Liver (tissue), 9 donors: ENCODE measurements around the gene GPR156. TPM values are rescaled to one million over a fixed set of nuclear protein-coding genes. Genes with fewer than 3 reads are reported as not detected.

Experiments used
- DNase-seq: peaks from one replicate; pipeline ENCODE4 v3.0.0-alpha.2; 2017; ENCODE audit warnings: low spot score
- H3K27ac ChIP-seq, 2 donors: one replicate each; pipeline ENCODE4 v1.7.0; 2013; ENCODE audit warnings: inconsistent platforms in 2 of 2, low read length in 2 of 2, control low read depth in 1 of 2, low read depth in 1 of 2, mild to moderate bottlenecking in 1 of 2
- H3K27me3 ChIP-seq, 4 donors: one replicate each; pipeline versions ENCODE4 v1.6.1 to v1.7.0; 2013; ENCODE audit warnings: low read length in 3 of 4, inconsistent platforms in 1 of 4, mild to moderate bottlenecking in 1 of 4, moderate library complexity in 1 of 4; ENCODE audit not compliant: control insufficient read depth in 4 of 4, insufficient read depth in 4 of 4
- H3K36me3 ChIP-seq, 4 donors: one replicate each; pipeline versions ENCODE4 v1.6.1 to v1.7.0; 2013; ENCODE audit warnings: low read length in 3 of 4, mild to moderate bottlenecking in 3 of 4, low read depth in 1 of 4, moderate library complexity in 1 of 4; ENCODE audit not compliant: control insufficient read depth in 4 of 4, insufficient read depth in 3 of 4
- H3K4me1 ChIP-seq, 4 donors: one replicate each; pipeline versions ENCODE4 v1.6.1 to v1.7.0; 2013; ENCODE audit warnings: low read length in 3 of 4, mild to moderate bottlenecking in 3 of 4, moderate library complexity in 1 of 4; ENCODE audit not compliant: control insufficient read depth in 4 of 4, insufficient read depth in 4 of 4
- H3K4me3 ChIP-seq, 3 donors: one replicate each; pipeline versions ENCODE4 v1.6.1 to v1.7.0; 2013; ENCODE audit warnings: low read length in 3 of 3, control low read depth in 1 of 3, low read depth in 1 of 3, mild to moderate bottlenecking in 1 of 3
- H3K9ac ChIP-seq, 2 donors: one replicate each; pipeline ENCODE4 v1.7.0; 2013; ENCODE audit warnings: low read length in 2 of 2, mild to moderate bottlenecking in 2 of 2, moderate library complexity in 2 of 2, control low read depth in 1 of 2, low read depth in 1 of 2
- H3K9me3 ChIP-seq, 4 donors: one replicate each; pipeline versions ENCODE4 v1.6.1 to v1.7.0; 2013; ENCODE audit warnings: low read length in 3 of 4; ENCODE audit not compliant: control insufficient read depth in 4 of 4
- EGR1 ChIP-seq, 2 donors: IDR thresholded peaks; 2 replicates each; pipeline ENCODE4 v1.6.1; 2016 to 2018; ENCODE audit warnings: antibody characterized with exemption in 2 of 2, low read depth in 2 of 2
- FOXA1 ChIP-seq: IDR thresholded peaks from 2 replicates; pipeline ENCODE4 v1.6.1; 2016; ENCODE audit warnings: antibody characterized with exemption
- FOXA2 ChIP-seq: IDR thresholded peaks from 2 replicates; pipeline ENCODE4 v1.6.1; 2016; ENCODE audit warnings: antibody characterized with exemption
- GABPA ChIP-seq, 2 donors: IDR thresholded peaks in 1 of 2; conservative IDR thresholded peaks in 1 of 2; 2 replicates each; pipeline ENCODE4 v1.6.1; 2016; ENCODE audit warnings: antibody characterized with exemption in 2 of 2, mild to moderate bottlenecking in 1 of 2, moderate library complexity in 1 of 2
- HNF4A ChIP-seq, 2 donors: conservative IDR thresholded peaks; 2 replicates each; pipeline ENCODE4 v1.6.1; 2016; ENCODE audit warnings: antibody characterized with exemption in 2 of 2, mild to moderate bottlenecking in 2 of 2
- HNF4G ChIP-seq: IDR thresholded peaks from 2 replicates; pipeline ENCODE4 v1.6.1; 2016; ENCODE audit warnings: antibody characterized with exemption
- JUND ChIP-seq, 2 donors: IDR thresholded peaks; 2 replicates each; pipeline ENCODE4 v1.6.1; 2016; ENCODE audit warnings: antibody characterized with exemption in 2 of 2
- NR2F2 ChIP-seq: IDR thresholded peaks from 2 replicates; pipeline ENCODE4 v1.6.1; 2016; ENCODE audit warnings: antibody characterized with exemption
- RXRA ChIP-seq, 2 donors: IDR thresholded peaks; 2 replicates each; pipeline ENCODE4 v1.6.1; 2017 to 2018; ENCODE audit warnings: antibody characterized with exemption in 2 of 2, mild to moderate bottlenecking in 1 of 2
- SP1 ChIP-seq: IDR thresholded peaks from 2 replicates; pipeline ENCODE4 v1.6.1; 2018; ENCODE audit warnings: antibody characterized with exemption, mild to moderate bottlenecking
- polyA plus RNA-seq, 2 donors: library from polyadenylated mRNA; stranded (reverse) in 1 of 2; unstranded in 1 of 2; fragments of 200-250 nt in 1 of 2; fragments of >200 nt in 1 of 2; fragmentation: Nextera tagmentation in 1 of 2; extraction: Ambion mirVana in 1 of 2; gene quantifications; one replicate each; pipeline versions ENCODE4 v1.2.1 to v1.2.3, GENCODE V29; 2013 to 2015
- total RNA-seq, 2 donors: library from RNA; depleted of rRNA; stranded (reverse); fragments of >200 nt; gene quantifications; one replicate each; pipeline ENCODE4 v1.2.3, GENCODE V29; 2014
- TF ChIP-seq, protein P1 (sequence below): IDR thresholded peaks from 2 replicates; pipeline ENCODE4 v1.6.1; 2016; ENCODE audit warnings: antibody characterized with exemption, mild to moderate bottlenecking
- TF ChIP-seq, protein P2 (sequence below): fragments of 150-350 bp; IDR thresholded peaks from 2 replicates; pipeline ENCODE4 v1.5.1; 2017; ENCODE audit warnings: improper control_type of control experiment, low read depth, low read length; ENCODE audit not compliant: missing input control
- TF ChIP-seq, protein P3 (sequence below): IDR thresholded peaks from 2 replicates; pipeline ENCODE4 v1.6.1; 2016; ENCODE audit warnings: antibody characterized with exemption
- TF ChIP-seq, protein P4 (sequence below): IDR thresholded peaks from 2 replicates; pipeline ENCODE4 v1.6.1; 2016; ENCODE audit warnings: antibody characterized with exemption
- donor health status: healthy.
- donor health status: healthy.
- donor health status: healthy.
- donor health status: healthy.
- donor health status: healthy.

Gene GPR156
- total and polyA plus RNA-seq, 4 donors = 0.02 to 0.17 (median 0.09) TPM; not detected in 1

DNA sequence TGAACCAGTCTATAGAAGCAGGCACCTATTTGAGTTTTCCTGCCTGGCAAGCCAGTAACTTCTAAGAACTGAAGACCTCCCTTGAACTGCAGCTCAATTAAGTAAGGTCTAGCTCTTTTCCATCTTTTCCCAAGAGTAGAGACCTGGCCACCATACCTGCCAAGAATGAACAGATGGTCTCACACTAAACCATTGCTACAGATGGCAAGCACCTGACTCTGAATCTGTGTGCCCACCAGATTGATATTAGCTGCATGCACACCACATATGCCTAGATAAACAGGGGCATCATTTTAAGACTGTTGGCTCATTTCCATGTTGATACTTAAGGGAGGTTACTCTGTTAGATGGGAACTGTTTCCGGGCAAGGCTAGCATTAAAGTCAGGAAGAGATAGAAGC lies 156.0 kb downstream of the GPR156 start (continued):
- TF ChIP-seq, protein P1, sequence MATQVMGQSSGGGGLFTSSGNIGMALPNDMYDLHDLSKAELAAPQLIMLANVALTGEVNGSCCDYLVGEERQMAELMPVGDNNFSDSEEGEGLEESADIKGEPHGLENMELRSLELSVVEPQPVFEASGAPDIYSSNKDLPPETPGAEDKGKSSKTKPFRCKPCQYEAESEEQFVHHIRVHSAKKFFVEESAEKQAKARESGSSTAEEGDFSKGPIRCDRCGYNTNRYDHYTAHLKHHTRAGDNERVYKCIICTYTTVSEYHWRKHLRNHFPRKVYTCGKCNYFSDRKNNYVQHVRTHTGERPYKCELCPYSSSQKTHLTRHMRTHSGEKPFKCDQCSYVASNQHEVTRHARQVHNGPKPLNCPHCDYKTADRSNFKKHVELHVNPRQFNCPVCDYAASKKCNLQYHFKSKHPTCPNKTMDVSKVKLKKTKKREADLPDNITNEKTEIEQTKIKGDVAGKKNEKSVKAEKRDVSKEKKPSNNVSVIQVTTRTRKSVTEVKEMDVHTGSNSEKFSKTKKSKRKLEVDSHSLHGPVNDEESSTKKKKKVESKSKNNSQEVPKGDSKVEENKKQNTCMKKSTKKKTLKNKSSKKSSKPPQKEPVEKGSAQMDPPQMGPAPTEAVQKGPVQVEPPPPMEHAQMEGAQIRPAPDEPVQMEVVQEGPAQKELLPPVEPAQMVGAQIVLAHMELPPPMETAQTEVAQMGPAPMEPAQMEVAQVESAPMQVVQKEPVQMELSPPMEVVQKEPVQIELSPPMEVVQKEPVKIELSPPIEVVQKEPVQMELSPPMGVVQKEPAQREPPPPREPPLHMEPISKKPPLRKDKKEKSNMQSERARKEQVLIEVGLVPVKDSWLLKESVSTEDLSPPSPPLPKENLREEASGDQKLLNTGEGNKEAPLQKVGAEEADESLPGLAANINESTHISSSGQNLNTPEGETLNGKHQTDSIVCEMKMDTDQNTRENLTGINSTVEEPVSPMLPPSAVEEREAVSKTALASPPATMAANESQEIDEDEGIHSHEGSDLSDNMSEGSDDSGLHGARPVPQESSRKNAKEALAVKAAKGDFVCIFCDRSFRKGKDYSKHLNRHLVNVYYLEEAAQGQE = no peak
- TF ChIP-seq HNF4G (no peak), FOXA1 (no peak), JUND (IDR thresholded peaks at IDR 0.05) (no peak)

DNA sequence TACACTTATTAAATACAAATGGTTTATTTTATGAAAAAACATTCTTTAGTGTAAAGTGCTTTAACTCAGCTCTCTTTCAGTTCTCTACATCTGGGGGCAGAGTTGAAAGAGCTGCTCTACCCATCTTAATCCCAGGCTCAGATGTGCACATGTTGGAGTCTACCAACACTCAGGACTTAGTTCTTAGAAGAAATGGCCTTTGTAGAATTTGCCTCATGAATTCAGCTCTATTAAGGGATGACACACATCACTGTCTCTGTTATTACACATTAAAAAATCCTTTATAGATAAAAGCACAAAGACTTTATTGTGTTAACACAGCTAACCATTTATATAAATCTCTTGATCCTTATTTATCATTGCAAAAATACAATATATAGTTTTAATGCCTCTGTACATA lies 159.0 kb downstream of the GPR156 start:
- H3K27ac ChIP-seq = no peak overlapping the region
- DNase-seq = no peak
- no peaks in the 10 kb centered on the region for H3K9me3 ChIP-seq
- TF ChIP-seq FOXA2 (no peak), NR2F2 (no peak), FOXA1 (no peak), HNF4A (conservative IDR thresholded peaks at IDR 0.05) (no peak), EGR1 (IDR thresholded peaks at IDR 0.05; ENCODE audit: low read depth in 2 of 2) (no peak), SP1 (no peak), GABPA (IDR thresholded peaks at IDR 0.05 in 1 of 2, conservative IDR thresholded peaks at IDR 0.05 in 1 of 2) (no peak), HNF4G (no peak), RXRA (IDR thresholded peaks at IDR 0.05) (no peak)
- TF ChIP-seq, protein P2, sequence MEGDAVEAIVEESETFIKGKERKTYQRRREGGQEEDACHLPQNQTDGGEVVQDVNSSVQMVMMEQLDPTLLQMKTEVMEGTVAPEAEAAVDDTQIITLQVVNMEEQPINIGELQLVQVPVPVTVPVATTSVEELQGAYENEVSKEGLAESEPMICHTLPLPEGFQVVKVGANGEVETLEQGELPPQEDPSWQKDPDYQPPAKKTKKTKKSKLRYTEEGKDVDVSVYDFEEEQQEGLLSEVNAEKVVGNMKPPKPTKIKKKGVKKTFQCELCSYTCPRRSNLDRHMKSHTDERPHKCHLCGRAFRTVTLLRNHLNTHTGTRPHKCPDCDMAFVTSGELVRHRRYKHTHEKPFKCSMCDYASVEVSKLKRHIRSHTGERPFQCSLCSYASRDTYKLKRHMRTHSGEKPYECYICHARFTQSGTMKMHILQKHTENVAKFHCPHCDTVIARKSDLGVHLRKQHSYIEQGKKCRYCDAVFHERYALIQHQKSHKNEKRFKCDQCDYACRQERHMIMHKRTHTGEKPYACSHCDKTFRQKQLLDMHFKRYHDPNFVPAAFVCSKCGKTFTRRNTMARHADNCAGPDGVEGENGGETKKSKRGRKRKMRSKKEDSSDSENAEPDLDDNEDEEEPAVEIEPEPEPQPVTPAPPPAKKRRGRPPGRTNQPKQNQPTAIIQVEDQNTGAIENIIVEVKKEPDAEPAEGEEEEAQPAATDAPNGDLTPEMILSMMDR = no peak
- TF ChIP-seq, protein P1 = no peak
- TF ChIP-seq, protein P3, sequence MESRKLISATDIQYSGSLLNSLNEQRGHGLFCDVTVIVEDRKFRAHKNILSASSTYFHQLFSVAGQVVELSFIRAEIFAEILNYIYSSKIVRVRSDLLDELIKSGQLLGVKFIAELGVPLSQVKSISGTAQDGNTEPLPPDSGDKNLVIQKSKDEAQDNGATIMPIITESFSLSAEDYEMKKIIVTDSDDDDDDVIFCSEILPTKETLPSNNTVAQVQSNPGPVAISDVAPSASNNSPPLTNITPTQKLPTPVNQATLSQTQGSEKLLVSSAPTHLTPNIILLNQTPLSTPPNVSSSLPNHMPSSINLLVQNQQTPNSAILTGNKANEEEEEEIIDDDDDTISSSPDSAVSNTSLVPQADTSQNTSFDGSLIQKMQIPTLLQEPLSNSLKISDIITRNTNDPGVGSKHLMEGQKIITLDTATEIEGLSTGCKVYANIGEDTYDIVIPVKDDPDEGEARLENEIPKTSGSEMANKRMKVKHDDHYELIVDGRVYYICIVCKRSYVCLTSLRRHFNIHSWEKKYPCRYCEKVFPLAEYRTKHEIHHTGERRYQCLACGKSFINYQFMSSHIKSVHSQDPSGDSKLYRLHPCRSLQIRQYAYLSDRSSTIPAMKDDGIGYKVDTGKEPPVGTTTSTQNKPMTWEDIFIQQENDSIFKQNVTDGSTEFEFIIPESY = no peak
- TF ChIP-seq, protein P4, sequence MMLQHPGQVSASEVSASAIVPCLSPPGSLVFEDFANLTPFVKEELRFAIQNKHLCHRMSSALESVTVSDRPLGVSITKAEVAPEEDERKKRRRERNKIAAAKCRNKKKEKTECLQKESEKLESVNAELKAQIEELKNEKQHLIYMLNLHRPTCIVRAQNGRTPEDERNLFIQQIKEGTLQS = no peak
- no peak overlapping the region for H3K4me3 ChIP-seq
- no peak overlapping the region for H3K9ac ChIP-seq
- no peaks in the 10 kb centered on the region for H3K4me1 ChIP-seq
- H3K36me3 ChIP-seq = no peaks in the 10 kb centered on the region
- H3K27me3 ChIP-seq = no peaks in the 10 kb centered on the region
